ENCODE results near the gene DMD.

DMD gene

DNA sequence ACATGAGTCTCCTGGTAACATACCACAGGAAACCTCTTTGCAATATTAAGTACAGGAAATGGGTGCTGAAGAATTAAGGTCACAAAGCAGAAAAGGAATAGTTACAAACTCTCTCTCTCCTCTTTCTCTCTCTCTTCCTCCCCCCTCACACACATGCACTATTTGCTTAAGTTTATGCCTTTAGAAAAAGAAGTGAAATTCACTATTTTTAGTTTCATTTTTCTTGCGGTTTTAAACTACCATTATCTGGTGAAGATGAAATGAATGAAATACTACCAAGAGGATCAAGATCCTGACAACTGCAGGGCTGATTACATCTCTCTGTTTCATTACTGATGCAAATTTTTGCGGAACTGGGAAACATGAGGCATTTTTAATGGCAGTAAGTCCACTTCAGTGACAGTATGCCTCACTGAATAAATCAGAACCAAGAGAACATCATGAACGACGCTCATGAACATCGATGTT, 2075.2 kb downstream of the DMD start:
- TF ChIP-seq, protein P1, sequence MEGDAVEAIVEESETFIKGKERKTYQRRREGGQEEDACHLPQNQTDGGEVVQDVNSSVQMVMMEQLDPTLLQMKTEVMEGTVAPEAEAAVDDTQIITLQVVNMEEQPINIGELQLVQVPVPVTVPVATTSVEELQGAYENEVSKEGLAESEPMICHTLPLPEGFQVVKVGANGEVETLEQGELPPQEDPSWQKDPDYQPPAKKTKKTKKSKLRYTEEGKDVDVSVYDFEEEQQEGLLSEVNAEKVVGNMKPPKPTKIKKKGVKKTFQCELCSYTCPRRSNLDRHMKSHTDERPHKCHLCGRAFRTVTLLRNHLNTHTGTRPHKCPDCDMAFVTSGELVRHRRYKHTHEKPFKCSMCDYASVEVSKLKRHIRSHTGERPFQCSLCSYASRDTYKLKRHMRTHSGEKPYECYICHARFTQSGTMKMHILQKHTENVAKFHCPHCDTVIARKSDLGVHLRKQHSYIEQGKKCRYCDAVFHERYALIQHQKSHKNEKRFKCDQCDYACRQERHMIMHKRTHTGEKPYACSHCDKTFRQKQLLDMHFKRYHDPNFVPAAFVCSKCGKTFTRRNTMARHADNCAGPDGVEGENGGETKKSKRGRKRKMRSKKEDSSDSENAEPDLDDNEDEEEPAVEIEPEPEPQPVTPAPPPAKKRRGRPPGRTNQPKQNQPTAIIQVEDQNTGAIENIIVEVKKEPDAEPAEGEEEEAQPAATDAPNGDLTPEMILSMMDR (conservative IDR thresholded peaks at IDR 0.05; ENCODE audit: control insufficient read depth, insufficient read depth, low read depth, low read length), result no peak
- no peak overlapping the region for H3K4me3 ChIP-seq (ENCODE audit: control insufficient read depth, low read depth, low read length)
- DNase-seq (ENCODE audit: low read depth), result no peak

DNA sequence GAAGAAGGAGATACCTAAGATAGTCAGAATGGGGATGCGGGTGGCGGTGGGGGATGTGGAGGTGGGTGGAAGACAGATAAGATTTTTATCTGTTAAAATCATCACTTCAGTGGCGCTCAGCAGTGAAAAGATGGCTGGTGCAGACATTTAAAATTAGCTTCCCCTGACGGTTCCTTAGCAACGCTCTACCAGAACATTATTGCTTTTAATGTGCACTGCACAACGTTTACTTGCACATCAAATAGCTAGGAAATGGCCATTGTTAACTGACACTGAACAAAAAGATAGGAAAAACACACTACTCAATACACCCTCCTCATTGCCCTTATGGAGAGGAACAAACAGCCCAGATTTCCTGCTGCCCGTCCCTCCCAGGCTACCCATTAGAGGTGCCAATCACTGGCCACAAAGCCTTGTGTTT, 2078.5 kb downstream of the DMD start:
- TF ChIP-seq, protein P1 (conservative IDR thresholded peaks at IDR 0.05; ENCODE audit: control insufficient read depth, insufficient read depth, low read depth, low read length), result no peak
- no peak for DNase-seq (ENCODE audit: low read depth)
- no peak overlapping the region for H3K4me3 ChIP-seq (ENCODE audit: control insufficient read depth, low read depth, low read length)

DNA sequence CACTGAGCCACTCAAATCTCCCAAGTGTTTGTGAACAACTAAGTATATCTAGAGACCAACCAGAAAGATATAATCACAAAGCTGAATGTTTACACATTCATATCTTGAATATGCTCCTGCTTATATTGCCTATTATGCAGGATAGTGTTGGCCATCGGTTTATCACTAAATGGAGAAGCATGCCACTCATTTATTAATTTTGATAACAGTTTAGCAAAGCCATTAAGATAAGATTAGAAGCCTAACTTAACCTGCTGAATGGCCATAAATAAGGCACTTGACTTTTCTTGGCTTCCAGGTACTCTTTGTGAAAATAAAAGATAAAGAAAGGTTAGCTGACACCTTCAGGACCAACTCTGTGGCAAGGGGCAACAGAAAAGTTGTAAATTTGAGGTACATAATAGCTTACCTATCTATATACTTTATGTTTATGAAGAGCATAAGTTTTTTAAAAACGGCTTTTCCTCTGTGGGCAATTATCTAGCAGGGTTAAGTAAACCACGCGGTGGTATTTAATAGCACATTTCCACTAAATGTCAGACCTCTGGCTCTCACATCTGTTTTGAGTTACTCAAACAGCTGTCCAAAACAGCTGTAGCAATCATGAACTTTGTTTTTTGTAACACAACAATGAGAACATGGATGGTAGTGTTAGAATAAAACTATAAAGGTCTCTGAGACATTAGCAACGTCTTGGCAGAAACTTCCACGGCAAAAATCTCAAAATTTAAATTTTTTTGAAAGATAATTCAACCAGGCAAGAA, 2080.7 kb downstream of the DMD start:
- H3K4me3 ChIP-seq (ENCODE audit: control insufficient read depth, low read depth, low read length), result no peak overlapping the region
- TF ChIP-seq, protein P1 (conservative IDR thresholded peaks at IDR 0.05; ENCODE audit: control insufficient read depth, insufficient read depth, low read depth, low read length), result no peak
- DNase-seq (ENCODE audit: low read depth), result peak; percentile 57

DNA sequence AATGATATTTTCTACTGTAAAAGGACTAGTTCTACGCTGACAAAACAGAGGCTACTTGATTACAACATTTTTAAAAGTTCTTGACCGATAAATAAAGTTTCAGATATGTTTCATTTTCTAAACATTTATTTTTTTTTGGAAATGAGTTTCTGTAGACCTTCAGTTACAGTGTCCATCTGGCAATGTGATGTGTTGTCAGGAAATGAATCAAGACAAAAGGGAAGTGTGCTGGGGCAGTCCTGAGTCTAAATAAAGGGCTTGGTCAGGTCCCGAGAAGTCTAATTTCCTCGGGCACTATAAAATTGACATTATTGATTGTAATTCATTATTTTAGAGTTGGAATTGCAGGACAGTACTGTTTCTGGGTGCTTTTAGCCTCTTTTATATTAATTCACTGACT, 2082.5 kb downstream of the DMD start:
- no peak overlapping the region for H3K4me3 ChIP-seq (ENCODE audit: control insufficient read depth, low read depth, low read length)
- no peak for DNase-seq (ENCODE audit: low read depth)
- TF ChIP-seq, protein P1 (conservative IDR thresholded peaks at IDR 0.05; ENCODE audit: control insufficient read depth, insufficient read depth, low read depth, low read length), result no peak

DNA sequence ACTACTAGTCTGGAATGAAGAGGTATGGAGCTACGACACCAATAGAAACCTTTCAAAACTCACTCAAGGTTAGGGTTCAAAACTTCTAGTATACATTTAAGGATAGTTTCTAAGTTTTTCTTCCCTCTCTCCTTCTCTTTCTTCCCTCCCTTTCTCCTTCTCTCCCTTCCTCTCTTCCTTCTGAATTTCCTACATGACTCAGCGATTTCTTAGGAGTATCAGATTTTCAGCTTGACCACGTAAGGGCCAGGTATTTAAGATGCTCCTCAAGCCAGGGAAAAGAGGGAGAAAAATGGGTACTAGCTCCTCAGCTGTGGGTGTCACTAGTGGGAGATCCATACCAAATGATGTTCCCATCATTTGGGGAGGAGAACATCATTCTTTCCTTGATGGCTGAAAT, 2083.6 kb downstream of the DMD start:
- TF ChIP-seq, protein P1 (conservative IDR thresholded peaks at IDR 0.05; ENCODE audit: control insufficient read depth, insufficient read depth, low read depth, low read length), result no peak
- DNase-seq (ENCODE audit: low read depth), result no peak
- no peak overlapping the region for H3K4me3 ChIP-seq (ENCODE audit: control insufficient read depth, low read depth, low read length)

DNA sequence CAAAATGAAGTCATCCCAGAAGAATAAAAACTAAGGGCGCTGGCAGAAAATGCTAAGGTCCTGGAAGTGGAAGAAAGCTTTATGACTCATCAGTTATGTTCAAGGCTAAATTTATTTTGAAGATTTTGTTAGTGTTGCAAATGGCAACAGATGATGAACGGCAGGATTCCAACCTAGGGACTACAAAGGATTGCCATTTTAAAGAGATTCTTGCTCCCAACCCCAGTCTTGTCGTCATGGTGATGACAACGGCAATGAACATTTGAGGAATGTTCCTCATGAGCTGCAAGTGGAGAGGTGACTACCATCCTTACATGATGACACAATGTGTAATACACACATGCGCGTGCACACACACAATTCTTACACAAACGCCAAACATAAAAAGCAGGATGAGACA, 2085.1 kb downstream of the DMD start:
- peak; percentile 73 for DNase-seq (ENCODE audit: low read depth)
- TF ChIP-seq, protein P1 (conservative IDR thresholded peaks at IDR 0.05; ENCODE audit: control insufficient read depth, insufficient read depth, low read depth, low read length), result no peak

More for the DNA sequence above, 2085.1 kb downstream of the DMD start:
- H3K4me3 ChIP-seq (ENCODE audit: control insufficient read depth, low read depth, low read length), result no peak overlapping the region

All from fibroblast of mammary gland (primary cell).